Parathyroid adenoma (tissue), 2 donors: Measurements from ENCODE around the gene VPS72.

Source experiments
- H2AFZ ChIP-seq: fragments of 300-600 bp; sonication (generic); one replicate; pipeline ENCODE4 v1.7.0; 2017; ENCODE audit warnings: antibody characterized with exemption, mild to moderate bottlenecking
- H3K27ac ChIP-seq: fragments of 300-600 bp; sonication (generic); one replicate; pipeline ENCODE4 v1.7.0; 2017
- H3K27me3 ChIP-seq: fragments of 300-600 bp; sonication (generic); one replicate; pipeline ENCODE4 v1.7.0; 2017; ENCODE audit warnings: low read length; ENCODE audit not compliant: control insufficient read depth, insufficient read depth
- H3K36me3 ChIP-seq: fragments of 300-600 bp; sonication (generic); one replicate; pipeline ENCODE4 v1.7.0; 2017; ENCODE audit warnings: low read length; ENCODE audit not compliant: control insufficient read depth, insufficient read depth
- H3K4me1 ChIP-seq: fragments of 300-600 bp; sonication (generic); one replicate; pipeline ENCODE4 v1.7.0; 2017; ENCODE audit warnings: control low read depth
- H3K4me2 ChIP-seq: fragments of 300-600 bp; sonication (generic); one replicate; pipeline ENCODE4 v1.7.0; 2017; ENCODE audit warnings: low read length
- H3K4me3 ChIP-seq: fragments of 300-600 bp; sonication (generic); one replicate; pipeline ENCODE4 v1.7.0; 2017; ENCODE audit warnings: low read depth, low read length
- H3K79me2 ChIP-seq: fragments of 300-600 bp; sonication (generic); one replicate; pipeline ENCODE4 v1.7.0; 2017; ENCODE audit warnings: control low read depth
- H3K9ac ChIP-seq: fragments of 300-600 bp; sonication (generic); one replicate; pipeline ENCODE4 v1.7.0; 2017; ENCODE audit warnings: mild to moderate bottlenecking
- H3K9me3 ChIP-seq: fragments of 300-600 bp; sonication (generic); one replicate; pipeline ENCODE4 v1.7.0; 2017; ENCODE audit warnings: low read length; ENCODE audit not compliant: control insufficient read depth
- TF ChIP-seq, protein P1 (sequence below): fragments of 300-600 bp; sonication (generic); IDR thresholded peaks from one replicate; pipeline ENCODE4 v1.7.0; 2017; ENCODE audit warnings: antibody characterized with exemption, mild to moderate bottlenecking
- donor health status: primary hyperparathyroidism.

The VPS72 gene

GRCh38 chr1:151171190-151171589 is 18.8 kb downstream of the VPS72 start:
- no peak overlapping the region for H2AFZ ChIP-seq
- no peaks in the 10 kb centered on the region for H3K27me3 ChIP-seq
- TF ChIP-seq, protein P1, sequence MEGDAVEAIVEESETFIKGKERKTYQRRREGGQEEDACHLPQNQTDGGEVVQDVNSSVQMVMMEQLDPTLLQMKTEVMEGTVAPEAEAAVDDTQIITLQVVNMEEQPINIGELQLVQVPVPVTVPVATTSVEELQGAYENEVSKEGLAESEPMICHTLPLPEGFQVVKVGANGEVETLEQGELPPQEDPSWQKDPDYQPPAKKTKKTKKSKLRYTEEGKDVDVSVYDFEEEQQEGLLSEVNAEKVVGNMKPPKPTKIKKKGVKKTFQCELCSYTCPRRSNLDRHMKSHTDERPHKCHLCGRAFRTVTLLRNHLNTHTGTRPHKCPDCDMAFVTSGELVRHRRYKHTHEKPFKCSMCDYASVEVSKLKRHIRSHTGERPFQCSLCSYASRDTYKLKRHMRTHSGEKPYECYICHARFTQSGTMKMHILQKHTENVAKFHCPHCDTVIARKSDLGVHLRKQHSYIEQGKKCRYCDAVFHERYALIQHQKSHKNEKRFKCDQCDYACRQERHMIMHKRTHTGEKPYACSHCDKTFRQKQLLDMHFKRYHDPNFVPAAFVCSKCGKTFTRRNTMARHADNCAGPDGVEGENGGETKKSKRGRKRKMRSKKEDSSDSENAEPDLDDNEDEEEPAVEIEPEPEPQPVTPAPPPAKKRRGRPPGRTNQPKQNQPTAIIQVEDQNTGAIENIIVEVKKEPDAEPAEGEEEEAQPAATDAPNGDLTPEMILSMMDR = no peak
- no peak overlapping the region for H3K9ac ChIP-seq
- no peak overlapping the region for H3K4me2 ChIP-seq
- H3K36me3 ChIP-seq = no peaks in the 10 kb centered on the region
- H3K9me3 ChIP-seq = no peaks in the 10 kb centered on the region
- H3K4me3 ChIP-seq = no peak overlapping the region
- no peaks in the 10 kb centered on the region for H3K4me1 ChIP-seq
- no peak overlapping the region for H3K27ac ChIP-seq
- peaks cover 3% of the 10 kb centered on the region for H3K79me2 ChIP-seq

- no peaks in the 10 kb centered on the region for H3K4me1 ChIP-seq
- H3K4me2 ChIP-seq = no peak overlapping the region
- TF ChIP-seq, protein P1 = no peak
- H3K9ac ChIP-seq = no peak overlapping the region
- no peak overlapping the region for H3K27ac ChIP-seq
- H3K36me3 ChIP-seq = no peaks in the 10 kb centered on the region
- H3K27me3 ChIP-seq = no peaks in the 10 kb centered on the region
- H2AFZ ChIP-seq = no peak overlapping the region
- H3K79me2 ChIP-seq = peaks cover 3% of the 10 kb centered on the region
- no peaks in the 10 kb centered on the region for H3K9me3 ChIP-seq
- H3K4me3 ChIP-seq = no peak overlapping the region
Measured at GRCh38 chr1:151167116-151167515, 22.9 kb downstream of the VPS72 start.

GRCh38 chr1:151166505-151166956 is 23.5 kb downstream of the VPS72 start:
- peak overlapping the region; percentile 90 for H2AFZ ChIP-seq
- no peaks in the 10 kb centered on the region for H3K36me3 ChIP-seq
- peak overlapping the region; percentile 63 for H3K4me2 ChIP-seq
- no peaks in the 10 kb centered on the region for H3K27me3 ChIP-seq
- H3K79me2 ChIP-seq = peaks cover 3% of the 10 kb centered on the region
- peak overlapping the region; percentile 29 for H3K9ac ChIP-seq
- peak overlapping the region; percentile 86 for H3K4me3 ChIP-seq
- H3K9me3 ChIP-seq = no peaks in the 10 kb centered on the region
- H3K4me1 ChIP-seq = no peaks in the 10 kb centered on the region
- H3K27ac ChIP-seq = peak overlapping the region; percentile 91
- TF ChIP-seq, protein P1 = no peak

- peak within 1 kb of the TSS; percentile 90 for H2AFZ ChIP-seq
- H3K9me3 ChIP-seq = no peaks in the 10 kb centered on the region
- peak within 1 kb of the TSS; percentile 29 for H3K9ac ChIP-seq
- H3K27me3 ChIP-seq = no peaks in the 10 kb centered on the region
- peak within 1 kb of the TSS; percentile 86 for H3K4me3 ChIP-seq
- H3K79me2 ChIP-seq = peaks cover 3% of the 10 kb centered on the region
- H3K4me1 ChIP-seq = no peaks in the 10 kb centered on the region
- peak within 1 kb of the TSS; percentile 91 for H3K27ac ChIP-seq
- H3K4me2 ChIP-seq = peak within 1 kb of the TSS; percentile 92
- TF ChIP-seq, protein P1 = peak; percentile 7
- H3K36me3 ChIP-seq = no peaks in the 10 kb centered on the region
Measured at GRCh38 chr1:151165738-151166504, 24.1 kb downstream of the VPS72 start, which contains the start of the genes LYSMD1 and SCNM1. LYSMD1 (minus strand) TSS chr1:151165902; CDS start chr1:151165258, 644 bp downstream. SCNM1 (plus strand) TSS chr1:151166144; CDS start chr1:151166153, 9 bp downstream.
